Stomach (tissue), 4 donors: ENCODE results near the gene SYS1.
"Not testable (repeated sequence)": the region's sequence is repeated elsewhere in the genome, so short reads cannot be mapped to it uniquely, and the experiment has no call there.

Source experiments
- CTCF ChIP-seq, 7 experiments: fragments of 450-650 bp in 4 of 7; fragments of 200-600 bp in 3 of 7; sonication (generic) in 3 of 7; IDR thresholded peaks; one replicate each; pipeline ENCODE4 v1.5.1; 2016 to 2019; ENCODE audit warnings: antibody characterized with exemption in 7 of 7, control low read depth in 2 of 7, mild to moderate bottlenecking in 1 of 7
- POLR2A ChIP-seq, 4 donors: fragments of 450-650 bp; IDR thresholded peaks; one replicate each; pipeline ENCODE4 v1.6.1; 2016; ENCODE audit warnings: antibody characterized with exemption in 4 of 4, control low read depth in 2 of 4, mild to moderate bottlenecking in 1 of 4, moderate library complexity in 1 of 4
- POLR2AphosphoS5 ChIP-seq, 3 donors: sonication (generic); formaldehyde crosslinking; IDR thresholded peaks; one replicate each; pipeline ENCODE4 v1.6.1; 2016; ENCODE audit warnings: antibody characterized with exemption in 3 of 3

GRCh38 chr20:45350795-45351194, 12.2 kb upstream of the SYS1 start:
- not testable (repeated sequence) for TF ChIP-seq POLR2A, POLR2AphosphoS5, CTCF (IDR thresholded peaks at IDR 0.05)
